ENCODE results near the gene SHFL. TPM values are rescaled to one million over a fixed set of nuclear protein-coding genes. Genes with fewer than 3 reads are reported as not detected.

Gene SHFL
- total RNA-seq, 1 experiment from 2014 or later, result 17.2 TPM

GRCh38 chr19:10088949-10089554 is 2.9 kb downstream of the SHFL start:
- no peak for TF ChIP-seq EZH2 (IDR thresholded peaks at IDR 0.05; ENCODE audit: low read length, unreplicated experiment)
- TF ChIP-seq CTCF (conservative IDR thresholded peaks at IDR 0.05; ENCODE audit: low read depth, low read length), result no peak
- TF ChIP-seq EZH2phosphoT487 (IDR thresholded peaks at IDR 0.05; ENCODE audit: borderline replicate concordance, low read length), result no peak
- H3K4me3 ChIP-seq (ENCODE audit: low read length), result no peak overlapping the region
- H3K9me2 ChIP-seq (replicated peaks; ENCODE audit: low read length), result no peaks in the 10 kb centered on the region
- intact Hi-C loops (cut with micrococcal nuclease), result no loop called here
- no peaks in the 10 kb centered on the region for H4K20me1 ChIP-seq (ENCODE audit: low read length)
- H3K9ac ChIP-seq (ENCODE audit: low read length), result no peak overlapping the region
- H3F3A ChIP-seq (ENCODE audit: low read length, unreplicated experiment), result no peaks in the 10 kb centered on the region
- ChIA-PET CTCF (no interaction called here), POLR2A (ENCODE audit: unreplicated experiment) (interaction anchor here (0.7 kb wide), 1 partner anchor 35 kb away, joined by 4 read pairs; no protein-coding TSS in a partner anchor)
- no TSS peak for BruUV-seq (replicated peaks)
- H3K9me3 ChIP-seq (ENCODE audit: low read length), result no peaks in the 10 kb centered on the region
- H3K27me3 ChIP-seq (ENCODE audit: low read length), result no peaks in the 10 kb centered on the region
- no peak overlapping the region for H2AFZ ChIP-seq (ENCODE audit: low read length)
- H3K36me3 ChIP-seq (ENCODE audit: low read depth, low read length), result no peaks in the 10 kb centered on the region
- peaks cover 4% of the 10 kb centered on the region; the same call in 1 of the 2 replicates for H3K4me1 ChIP-seq (ENCODE audit: insufficient read depth, low read length)
- no peak overlapping the region for H3K4me2 ChIP-seq (ENCODE audit: low read length)
- DNase-seq (no peak), ATAC-seq (no peak)
- H3K27ac ChIP-seq (ENCODE audit: low read length), result no peak overlapping the region
- no peaks in the 10 kb centered on the region for H3K79me2 ChIP-seq (ENCODE audit: low read length)

- H2AFZ ChIP-seq (ENCODE audit: low read length), result no peak overlapping the region
- CTCF ChIA-PET, result no interaction called here
These were observed 3.8 kb downstream of the SHFL start for GRCh38 chr19:10089801-10090375.

More at GRCh38 chr19:10089801-10090375, 3.8 kb downstream of the SHFL start:
- ATAC-seq (no peak), DNase-seq (no peak)
- no TSS peak for BruUV-seq (replicated peaks)
- H3K27me3 ChIP-seq (ENCODE audit: low read length), result no peaks in the 10 kb centered on the region
- H4K20me1 ChIP-seq (ENCODE audit: low read length), result no peaks in the 10 kb centered on the region
- no peaks in the 10 kb centered on the region for H3K9me2 ChIP-seq (replicated peaks; ENCODE audit: low read length)
- H3K4me3 ChIP-seq (ENCODE audit: low read length), result no peak overlapping the region
- intact Hi-C loops (cut with micrococcal nuclease), result no loop called here
- peaks cover 4% of the 10 kb centered on the region; the same call in 1 of the 2 replicates for H3K4me1 ChIP-seq (ENCODE audit: insufficient read depth, low read length)
- no peaks in the 10 kb centered on the region for H3F3A ChIP-seq (ENCODE audit: low read length, unreplicated experiment)
- no peaks in the 10 kb centered on the region for H3K79me2 ChIP-seq (ENCODE audit: low read length)
- H3K27ac ChIP-seq (ENCODE audit: low read length), result no peak overlapping the region
- H3K36me3 ChIP-seq (ENCODE audit: low read depth, low read length), result no peaks in the 10 kb centered on the region
- no peak for TF ChIP-seq EZH2phosphoT487 (IDR thresholded peaks at IDR 0.05; ENCODE audit: borderline replicate concordance, low read length)
- TF ChIP-seq EZH2 (IDR thresholded peaks at IDR 0.05; ENCODE audit: low read length, unreplicated experiment), result no peak
- TF ChIP-seq CTCF (conservative IDR thresholded peaks at IDR 0.05; ENCODE audit: low read depth, low read length), result no peak
- no peak overlapping the region for H3K4me2 ChIP-seq (ENCODE audit: low read length)
- H3K9ac ChIP-seq (ENCODE audit: low read length), result no peak overlapping the region
- H3K9me3 ChIP-seq (ENCODE audit: low read length), result no peaks in the 10 kb centered on the region
- POLR2A ChIA-PET (ENCODE audit: unreplicated experiment), result no interaction called here
